HUDEP-2 (cell line): Measurements from ENCODE around the gene ACP4.
"Not testable (repeated sequence)": the region's sequence is repeated elsewhere in the genome, so short reads cannot be mapped to it uniquely, and the experiment has no call there.

Experiments
- DNase-seq, 76 experiments: peaks; one replicate each; lab custom pipeline; 2025; ENCODE audit not compliant: unreplicated experiment in 76 of 76; lab: John Stamatoyannopoulos, UW

Gene ACP4

DNA sequence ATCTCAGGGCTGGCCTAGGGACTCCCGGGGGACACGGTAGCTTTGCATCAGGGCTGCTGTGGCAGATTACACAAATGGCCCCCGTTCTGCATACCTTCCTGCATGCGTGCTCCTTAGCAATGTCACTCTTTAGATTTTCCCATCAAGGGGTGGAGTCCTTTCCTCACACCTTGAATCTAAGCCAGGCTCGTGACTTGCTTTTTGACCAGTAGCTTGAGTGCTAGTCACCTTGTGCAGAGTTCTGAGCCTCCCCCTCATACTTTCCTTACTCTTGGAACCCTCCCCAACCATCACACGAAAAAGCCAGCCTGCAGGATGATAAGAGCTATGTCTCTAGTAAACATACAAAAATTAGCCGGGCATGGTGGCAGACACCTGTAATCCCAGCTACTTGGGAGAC lies 16.8 kb upstream of the ACP4 start:
- DNase-seq: peak in 2 of 76 experiments; percentile 20 to 22

DNA sequence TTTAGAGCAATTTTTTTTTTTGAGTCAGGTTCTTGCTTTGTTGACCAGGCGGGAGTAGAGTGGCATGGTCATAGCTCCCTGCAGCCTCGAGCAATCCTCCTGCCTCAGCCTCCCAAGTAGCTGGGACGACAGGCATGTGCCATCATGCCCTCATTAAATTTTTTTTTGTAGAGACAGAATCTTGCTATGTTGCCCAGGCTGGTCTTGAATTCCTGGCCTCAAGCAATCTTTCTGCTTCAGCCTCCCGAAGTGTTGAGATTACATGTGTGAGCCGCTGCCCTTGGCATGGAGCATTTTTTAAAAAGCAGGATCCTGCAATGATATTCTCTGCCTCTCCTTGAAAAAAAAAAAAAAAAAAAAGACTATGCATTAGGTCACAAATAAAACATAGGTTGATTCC lies 14.1 kb upstream of the ACP4 start:
- no peak for DNase-seq

DNA sequence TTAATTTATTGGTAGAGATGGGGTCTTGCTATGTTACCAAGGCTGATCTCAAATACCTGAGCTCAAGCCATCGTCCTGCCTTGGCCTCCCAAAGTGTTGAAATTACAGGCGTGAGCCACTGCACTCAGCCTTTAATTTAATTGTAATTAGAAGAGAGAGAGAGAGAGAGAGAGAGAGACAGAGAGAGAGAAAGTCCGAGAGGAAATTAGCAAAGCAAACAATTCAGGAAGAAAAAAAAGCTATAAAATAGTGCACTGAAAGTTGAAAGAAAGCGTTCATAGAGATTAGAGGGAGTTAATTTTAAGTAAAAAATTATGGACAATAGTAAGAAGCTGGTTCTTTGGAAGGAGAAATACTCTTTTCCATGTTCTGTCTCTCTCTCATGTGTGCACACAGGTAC lies 13.0 kb upstream of the ACP4 start:
- no peak for DNase-seq

DNA sequence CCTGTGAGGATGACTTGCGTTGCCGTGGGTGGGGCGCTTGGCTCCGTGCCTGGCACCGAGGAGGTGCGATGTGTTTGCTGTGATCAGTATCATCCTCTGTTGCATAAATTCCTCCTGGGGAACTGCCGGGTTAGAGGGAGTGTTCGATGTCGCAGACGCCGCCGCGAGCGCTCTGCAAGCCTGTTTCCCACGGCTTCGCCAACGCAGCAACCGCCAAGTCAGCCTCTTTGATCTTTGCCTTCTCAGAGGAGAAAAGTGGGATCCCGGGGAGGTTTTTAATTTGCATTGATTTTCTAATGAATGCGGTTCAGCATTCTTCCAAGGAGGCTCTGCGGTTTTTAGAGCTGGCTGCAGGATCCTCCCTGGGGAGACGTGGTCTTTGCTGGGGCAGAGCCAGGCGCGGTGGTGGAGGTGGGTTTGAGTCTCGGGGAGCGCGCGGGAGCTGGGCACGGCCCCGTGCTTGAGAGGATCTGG lies 12.3 kb upstream of the ACP4 start:
- peak in 22 of 76 experiments; percentile 10 to 60 (median 23) for DNase-seq

DNA sequence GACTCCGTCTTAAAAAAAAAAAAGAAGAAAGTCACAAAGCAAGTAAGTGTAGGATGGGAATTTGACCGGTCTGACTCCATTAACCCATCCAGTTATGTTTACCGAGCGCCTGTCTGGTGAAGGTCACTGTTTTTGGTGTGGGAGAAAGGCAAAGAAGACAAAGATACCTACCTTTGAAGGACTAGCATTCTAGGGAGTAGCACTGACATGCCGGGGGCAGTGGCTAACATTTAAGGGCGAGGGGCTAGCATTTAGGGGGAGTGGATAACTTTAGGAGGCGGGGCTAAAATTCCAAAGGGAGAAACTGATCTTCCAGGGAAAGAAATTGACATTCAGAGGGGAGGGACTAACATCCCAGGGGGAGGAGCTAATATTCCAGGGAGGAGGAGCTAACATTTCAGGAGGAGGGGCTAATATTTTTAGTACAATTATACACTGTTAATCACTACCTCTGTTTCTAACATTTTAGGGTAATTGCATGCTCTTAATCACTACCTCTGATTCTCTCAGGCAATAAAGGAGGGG lies 11.2 kb upstream of the ACP4 start:
- no peak for DNase-seq

DNA sequence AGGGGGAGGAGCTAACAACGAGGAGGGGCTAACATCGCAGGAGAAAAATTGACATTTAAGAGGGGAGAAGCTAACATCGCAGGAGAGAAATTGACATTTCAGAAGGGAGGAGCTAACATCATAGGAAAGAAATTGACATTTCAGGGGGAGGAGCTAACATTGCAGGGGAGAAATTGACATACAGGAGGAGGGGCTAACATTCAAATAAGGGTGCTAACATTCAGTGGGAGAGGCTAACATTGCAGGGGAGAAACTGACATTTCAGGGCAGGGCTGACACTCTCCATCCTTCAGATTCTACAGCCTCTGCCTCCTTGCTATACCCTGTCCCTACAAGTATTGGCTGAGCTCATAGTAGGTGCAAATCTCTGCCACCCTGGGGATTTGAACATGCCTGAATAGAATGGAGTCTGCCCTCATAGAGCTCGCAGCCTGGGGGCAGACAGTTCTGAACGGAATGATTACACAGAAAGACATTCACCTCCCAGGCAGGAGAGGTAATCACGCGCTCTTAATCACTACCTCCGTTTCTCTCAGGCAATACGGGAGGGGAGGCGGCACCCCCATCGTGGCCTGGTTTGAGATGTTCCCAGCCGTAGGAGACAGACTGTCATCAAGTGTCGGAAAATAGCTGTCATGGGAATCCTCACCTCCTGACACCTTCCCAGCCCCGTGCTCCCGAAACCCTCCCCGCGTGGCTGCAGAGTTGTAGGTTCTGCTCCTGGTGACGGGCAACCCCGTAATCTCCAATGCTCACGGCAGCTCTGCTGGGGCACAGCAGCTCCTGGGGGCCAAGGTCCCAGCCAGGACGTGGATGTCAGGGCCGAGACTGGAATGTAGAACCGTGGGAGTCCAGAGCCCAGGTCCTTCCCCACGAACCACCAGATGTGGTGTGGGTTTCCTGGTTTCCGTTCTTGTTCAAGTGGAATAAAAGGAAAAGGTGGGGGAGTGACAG lies 10.4 kb upstream of the ACP4 start:
- no peak for DNase-seq

DNA sequence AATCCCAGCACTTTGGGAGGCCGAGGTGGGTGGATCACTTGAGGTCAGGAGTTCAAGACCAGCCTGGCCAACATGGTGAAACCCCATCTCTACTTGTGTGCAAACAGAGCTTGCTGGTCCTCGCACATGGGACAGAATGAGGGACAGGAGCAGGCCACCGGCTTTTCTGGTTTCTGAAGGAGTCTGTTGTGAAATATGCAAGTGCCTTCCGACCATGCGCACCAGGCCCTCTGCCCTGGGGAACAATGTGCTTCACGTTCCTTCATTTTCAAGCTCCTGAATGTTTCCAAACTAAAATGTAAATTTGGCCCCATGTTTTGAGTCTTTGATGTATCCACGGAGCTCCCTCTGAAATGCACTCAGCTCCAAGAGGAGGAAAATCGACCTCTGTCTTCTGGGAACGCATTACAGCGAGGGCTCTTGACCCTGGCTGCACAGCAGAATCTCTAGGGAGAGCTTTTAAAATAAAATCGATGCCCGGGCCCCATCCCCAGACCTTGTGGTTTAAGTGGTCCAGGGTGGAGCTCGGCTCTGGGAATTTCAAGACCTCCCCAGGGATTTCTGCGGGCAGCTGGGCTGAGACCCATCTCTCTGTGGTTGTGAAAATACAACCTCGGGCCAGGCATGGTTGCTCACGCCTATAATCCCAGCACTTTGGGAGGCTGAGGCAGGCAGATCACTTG lies 9.3 kb upstream of the ACP4 start:
- no peak for DNase-seq

DNA sequence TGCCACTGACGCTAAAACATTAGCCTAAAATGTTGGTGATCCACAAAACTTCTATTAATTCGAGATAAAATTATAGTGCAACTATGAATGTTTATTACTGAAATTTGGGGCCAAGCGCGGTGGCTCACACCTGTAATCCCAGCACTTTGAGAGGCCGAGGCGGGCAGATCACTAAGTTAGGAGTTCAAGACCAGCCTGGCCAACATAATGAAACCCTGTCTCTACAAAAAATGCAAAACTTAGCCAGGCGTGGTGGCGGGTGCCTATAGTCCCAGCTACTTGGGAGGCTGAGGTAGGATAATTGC lies 6.4 kb upstream of the ACP4 start:
- not testable (repeated sequence) for DNase-seq

DNA sequence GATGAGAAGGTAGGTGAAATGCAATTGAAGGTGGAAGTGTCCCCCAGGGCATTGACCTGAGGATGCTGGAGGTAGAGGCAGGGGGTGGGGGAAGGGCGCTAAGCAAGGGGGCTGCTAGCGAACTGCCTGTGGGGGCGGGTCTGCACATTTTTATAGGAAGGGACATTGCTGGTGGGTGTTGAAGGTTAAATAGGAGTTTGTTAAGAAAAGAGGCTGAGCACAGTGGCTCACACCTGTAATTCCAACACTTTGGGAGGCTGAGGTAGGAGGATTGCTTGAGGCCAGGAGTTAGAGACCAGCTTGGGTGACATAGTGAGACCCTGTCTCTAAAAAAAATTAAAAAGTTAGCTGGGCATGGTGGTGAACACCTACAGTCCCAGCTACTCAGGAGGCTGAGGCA lies 5.5 kb upstream of the ACP4 start:
- no peak for DNase-seq

DNA sequence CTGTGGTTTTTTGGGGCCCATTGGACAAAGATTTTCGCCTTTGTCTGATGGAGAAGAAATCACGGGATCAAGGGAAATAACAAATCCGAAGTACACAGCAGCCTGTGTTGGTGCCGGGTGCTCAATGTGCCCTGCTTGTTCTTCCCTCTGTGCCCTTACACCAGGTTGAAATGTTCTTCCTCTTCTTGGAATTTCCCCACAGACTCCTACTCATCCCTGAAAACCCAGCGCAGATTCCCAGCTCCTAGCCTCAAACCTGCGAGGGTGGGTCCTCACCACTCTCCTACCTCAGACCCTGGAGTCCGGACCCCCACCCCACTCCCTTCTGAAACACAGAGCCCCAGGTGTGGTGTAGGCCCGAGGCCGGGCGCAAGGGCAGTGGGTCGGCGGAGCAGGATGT lies 4.9 kb upstream of the ACP4 start:
- no peak for DNase-seq

DNA sequence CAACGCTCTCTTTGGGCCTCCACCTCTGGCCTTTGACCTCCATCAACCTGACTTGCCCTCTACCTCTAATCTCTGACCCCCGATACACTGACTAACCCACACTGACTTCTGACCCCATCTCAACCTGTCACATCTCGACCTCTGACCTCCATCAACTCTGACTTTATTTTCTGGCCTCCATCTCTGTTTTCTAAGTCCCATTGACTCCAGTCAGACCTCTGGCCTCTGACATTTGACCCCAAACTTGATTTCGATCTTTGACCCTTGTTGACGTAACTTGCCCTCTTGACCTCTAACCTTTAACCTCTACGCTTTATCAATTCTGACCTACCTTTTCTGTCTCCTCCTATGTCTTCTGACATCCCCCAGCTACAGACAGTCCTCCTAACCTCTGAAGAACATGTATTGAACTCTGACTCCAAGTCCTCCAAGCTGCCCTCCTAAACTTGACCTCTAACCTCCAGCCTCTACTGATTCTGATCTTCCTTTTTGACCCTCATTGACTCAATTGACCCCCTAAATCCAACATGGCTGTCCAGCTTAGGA lies 780 bp downstream of the ACP4 start:
- DNase-seq: no peak

DNA sequence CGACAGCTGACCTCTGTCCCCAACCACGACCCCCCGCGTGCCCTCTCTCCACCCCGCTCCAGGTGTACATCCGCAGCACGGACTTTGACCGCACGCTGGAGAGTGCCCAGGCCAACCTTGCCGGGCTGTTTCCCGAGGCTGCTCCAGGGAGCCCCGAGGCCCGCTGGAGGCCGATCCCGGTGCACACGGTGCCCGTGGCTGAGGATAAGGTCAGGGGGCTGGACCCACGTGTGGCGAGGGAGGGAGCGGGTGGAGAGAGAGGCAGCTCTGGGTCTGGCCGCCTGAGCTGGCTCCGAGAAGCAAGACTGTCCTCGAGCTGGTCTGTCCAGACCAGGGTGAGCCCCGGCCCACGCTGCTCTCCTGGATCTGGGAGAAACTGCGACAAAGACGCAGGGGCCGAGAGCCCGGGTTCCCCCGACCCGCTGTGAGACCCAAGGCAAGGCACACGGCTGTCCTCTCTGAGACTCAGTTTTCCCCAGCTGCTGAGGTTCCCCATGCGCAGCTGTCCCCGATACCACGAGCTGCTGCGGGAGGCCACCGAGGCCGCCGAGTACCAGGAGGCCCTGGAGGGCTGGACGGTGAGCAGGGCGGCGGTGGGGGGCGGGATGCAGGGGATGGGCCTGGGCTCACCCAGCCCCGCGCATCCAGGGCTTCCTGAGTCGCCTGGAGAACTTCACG lies 1.5 kb downstream of the ACP4 start:
- no peak for DNase-seq

DNA sequence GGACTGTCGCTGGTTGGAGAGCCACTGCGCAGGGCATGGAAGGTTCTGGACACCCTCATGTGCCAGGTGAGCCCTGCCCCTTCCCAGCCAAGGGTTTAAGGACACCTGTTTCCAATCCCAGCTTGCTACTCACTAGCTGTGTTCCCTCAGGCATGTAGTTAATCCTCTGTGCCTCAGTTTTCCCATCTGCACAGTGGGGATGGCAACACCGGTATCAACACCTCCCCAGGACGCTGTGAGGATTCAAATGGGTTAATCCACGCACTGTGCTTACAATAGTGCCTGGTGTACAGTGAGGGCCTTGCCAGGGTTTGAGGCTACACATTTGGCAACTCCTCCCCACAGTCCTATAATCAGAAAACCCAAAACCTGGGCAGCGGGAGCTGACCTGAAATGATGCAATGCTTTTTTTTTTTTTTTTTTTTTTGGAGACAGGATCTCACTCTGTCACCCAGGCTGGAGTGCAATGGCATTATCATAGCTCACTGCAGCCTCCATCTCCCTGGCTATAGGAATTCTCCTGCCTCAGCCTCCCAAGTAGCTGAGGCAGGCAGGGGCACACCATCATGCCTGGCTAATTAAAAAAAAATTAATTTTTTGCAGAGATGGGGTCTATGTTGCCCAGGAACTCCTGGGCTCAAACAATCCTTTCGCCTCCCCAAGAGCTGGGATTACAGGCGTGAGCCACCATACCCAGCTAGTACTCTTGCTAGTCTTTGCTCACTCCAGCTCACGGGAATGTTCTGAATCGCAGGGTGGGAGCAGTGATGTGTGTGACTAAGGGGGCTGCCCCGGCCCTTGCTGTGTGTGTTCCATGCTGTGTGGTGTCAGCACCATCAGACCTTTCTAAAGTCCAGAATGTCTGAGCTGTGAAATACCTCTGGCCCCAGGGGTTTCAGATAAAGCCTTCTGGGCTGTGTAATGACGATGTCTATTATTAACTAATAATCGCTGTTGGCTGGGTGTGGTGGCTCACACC lies 2.3 kb downstream of the ACP4 start:
- no peak for DNase-seq

DNA sequence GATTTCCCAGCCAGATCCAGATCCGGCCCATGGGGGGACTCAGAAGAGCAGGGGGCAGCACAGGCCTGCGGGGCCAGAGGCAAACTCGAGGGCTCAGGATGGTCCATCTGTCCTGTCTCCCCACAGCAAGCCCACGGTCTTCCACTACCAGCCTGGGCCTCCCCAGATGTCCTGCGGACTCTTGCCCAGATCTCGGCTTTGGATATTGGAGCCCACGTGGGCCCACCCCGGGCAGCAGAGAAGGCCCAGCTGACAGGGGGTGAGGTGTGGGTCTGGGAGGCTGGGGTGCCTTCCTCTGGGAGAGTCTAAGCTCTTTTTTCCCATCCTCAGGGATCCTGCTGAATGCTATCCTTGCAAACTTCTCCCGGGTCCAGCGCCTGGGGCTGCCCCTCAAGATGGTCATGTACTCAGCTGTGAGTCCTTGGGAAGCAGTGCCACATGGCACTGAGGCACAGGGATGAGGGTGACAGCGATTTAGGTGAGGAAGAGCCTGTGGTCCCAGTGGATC lies 3.4 kb downstream of the ACP4 start:
- peak in 2 of 76 experiments; percentile 27 to 54 for DNase-seq

DNA sequence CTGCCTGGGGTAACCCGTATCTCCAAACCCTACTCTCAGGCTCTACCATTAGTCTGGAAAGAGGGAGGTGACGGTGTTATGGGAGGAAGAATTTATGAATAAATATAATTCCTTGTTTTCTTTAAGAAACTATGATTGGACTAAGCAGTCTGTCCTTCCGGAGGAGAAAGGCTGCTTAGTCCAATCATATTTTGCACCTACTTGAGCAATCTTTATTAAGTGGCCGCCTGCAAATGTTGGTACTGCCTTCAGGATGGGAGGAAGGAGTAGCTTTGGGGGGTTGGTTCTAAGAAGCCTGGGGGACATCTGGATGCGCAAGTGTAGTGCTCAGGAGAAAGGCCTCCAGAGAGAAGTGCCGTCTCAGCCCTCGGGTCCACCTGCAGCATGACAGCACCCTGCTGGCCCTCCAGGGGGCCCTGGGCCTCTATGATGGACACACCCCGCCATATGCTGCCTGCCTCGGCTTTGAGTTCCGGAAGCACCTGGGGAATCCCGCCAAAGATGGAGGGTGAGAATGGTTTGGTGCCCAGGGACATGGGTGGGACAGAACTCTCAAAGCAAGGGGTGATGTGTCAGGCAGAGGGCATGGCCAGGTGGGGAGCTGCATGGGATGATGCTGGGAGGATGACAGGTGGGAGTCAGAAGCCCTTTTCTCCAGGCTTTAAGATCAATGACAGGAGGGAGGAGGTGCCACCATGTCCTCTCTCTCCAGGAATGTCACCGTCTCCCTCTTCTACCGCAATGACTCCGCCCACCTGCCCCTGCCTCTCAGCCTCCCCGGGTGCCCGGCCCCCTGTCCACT lies 4.1 kb downstream of the ACP4 start:
- peak in 37 of 76 experiments; percentile 29 to 80 (median 56) for DNase-seq

DNA sequence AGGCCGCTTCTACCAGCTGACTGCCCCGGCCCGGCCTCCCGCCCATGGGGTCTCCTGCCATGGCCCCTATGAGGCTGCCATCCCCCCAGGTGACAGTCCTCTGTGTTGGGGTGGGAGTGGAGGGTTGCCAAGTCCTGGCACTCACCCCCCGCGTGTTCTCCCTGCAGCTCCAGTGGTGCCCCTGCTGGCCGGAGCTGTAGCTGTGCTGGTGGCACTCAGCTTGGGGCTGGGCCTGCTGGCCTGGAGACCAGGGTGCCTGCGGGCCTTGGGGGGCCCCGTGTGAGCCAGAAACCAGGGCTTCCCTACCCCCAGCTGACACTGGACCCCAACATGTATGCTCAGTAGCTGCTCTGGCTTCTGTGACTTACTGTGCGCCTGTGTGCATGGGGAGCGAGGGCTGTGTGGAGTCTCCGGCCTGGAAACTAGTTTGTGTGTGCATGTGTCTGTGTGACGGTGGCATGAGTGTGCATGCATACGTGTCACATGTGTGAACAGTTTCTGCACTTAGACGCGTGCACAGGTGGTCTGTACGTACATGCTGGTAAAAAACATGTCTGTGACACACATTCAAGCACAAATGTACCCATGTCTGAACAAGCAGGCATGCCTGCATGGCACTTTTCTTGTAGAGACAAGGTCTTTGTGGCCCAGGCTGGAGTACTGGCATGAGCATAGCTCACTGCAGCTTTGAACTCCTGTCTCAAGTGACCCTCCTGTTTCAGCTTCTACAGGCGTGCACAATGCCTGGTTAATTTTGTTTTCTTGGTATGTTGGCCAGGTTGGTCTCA lies 4.9 kb downstream of the ACP4 start:
- peak in 66 of 76 experiments; percentile 24 to 80 (median 62) for DNase-seq

DNA sequence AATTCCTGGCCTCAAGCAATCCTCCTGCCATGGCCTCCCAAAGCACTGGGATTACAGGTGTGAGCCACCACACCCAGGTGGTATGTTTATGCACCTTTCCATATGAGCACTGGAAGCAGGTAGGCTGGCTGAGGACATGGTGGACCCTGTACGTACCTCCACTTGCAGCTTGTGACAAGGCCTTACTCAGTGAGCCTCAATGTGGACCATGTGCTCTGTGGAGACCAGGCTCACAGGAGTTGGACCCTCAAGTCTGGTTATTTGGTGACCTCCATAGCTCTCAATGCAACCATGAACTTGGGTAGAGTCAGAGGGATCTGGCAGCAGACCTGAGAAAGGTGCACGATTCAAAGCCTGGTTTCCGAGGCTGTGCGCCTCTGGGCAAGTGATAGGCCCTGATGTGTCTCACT lies 5.5 kb downstream of the ACP4 start:
- DNase-seq: peak in 11 of 76 experiments; percentile 25 to 66 (median 50)

DNA sequence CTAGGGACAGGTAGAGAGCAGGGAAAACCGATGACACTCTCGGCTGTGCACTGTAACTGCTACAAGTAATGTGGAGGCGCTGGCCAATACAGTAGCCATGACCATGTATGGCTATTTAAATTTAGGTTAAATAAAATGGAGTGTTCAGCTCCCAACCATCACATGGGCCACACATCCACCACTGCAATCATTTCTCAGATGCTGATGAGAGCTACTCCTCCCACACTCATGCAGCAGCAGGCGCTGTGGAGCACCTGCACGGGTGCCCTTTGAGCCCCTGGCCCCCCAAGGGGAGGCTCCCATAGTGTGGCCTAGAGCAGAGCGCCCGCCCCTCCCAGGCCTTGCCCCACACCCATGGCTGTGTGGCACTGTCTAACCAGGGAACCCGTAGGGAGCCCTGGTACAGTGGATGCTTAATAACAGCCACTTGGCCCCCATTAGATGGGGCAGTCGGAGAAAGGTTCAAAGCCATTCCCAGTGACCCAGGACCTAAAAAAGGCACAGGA lies 6.0 kb downstream of the ACP4 start:
- DNase-seq: peak in 8 of 76 experiments; percentile 21 to 54 (median 24)
